H4 (cell line): ENCODE measurements around the gene AGAP3. TPM values are rescaled to one million over a fixed set of nuclear protein-coding genes. Genes with fewer than 3 reads are reported as not detected.

Experiments used
- DNase-seq: peaks from one replicate; pipeline ENCODE4 v3.0.0-alpha.2; 2015; ENCODE audit warnings: low spot score
- total RNA-seq: library from RNA; depleted of rRNA; stranded (reverse); fragments of >200 nt; shearing (Covaris generic); gene quantifications from 2 replicates; pipeline ENCODE4 v1.2.3, GENCODE V29; 2014

The AGAP3 gene
- total RNA-seq, 1 experiment from 2014 or later, result 26.1 TPM

- DNase-seq, result no peak
Observed at GRCh38 chr7:151135866-151136843, 49.9 kb downstream of the AGAP3 start.

- DNase-seq, result no peak
Observed at GRCh38 chr7:151137076-151137675, 50.9 kb downstream of the AGAP3 start.

- DNase-seq, result no peak
Observed at GRCh38 chr7:151137791-151138152, 51.5 kb downstream of the AGAP3 start.

- DNase-seq, result no peak
Observed at GRCh38 chr7:151138153-151138851, 52.0 kb downstream of the AGAP3 start.

GRCh38 chr7:151139071-151139790 lies 53.0 kb downstream of the AGAP3 start:
- DNase-seq, result no peak

GRCh38 chr7:151139791-151140190 lies 53.5 kb downstream of the AGAP3 start:
- DNase-seq, result no peak

- no peak for DNase-seq
Observed at GRCh38 chr7:151140826-151141225, 54.6 kb downstream of the AGAP3 start.

GRCh38 chr7:151141311-151141854 lies 55.1 kb downstream of the AGAP3 start:
- no peak for DNase-seq

GRCh38 chr7:151141855-151142685 lies 55.8 kb downstream of the AGAP3 start:
- DNase-seq, result no peak

- no peak for DNase-seq
Observed at GRCh38 chr7:151142686-151143040, 56.4 kb downstream of the AGAP3 start.

- DNase-seq, result no peak
Observed at GRCh38 chr7:151143261-151144015, 57.2 kb downstream of the AGAP3 start.

- no peak for DNase-seq
Observed at GRCh38 chr7:151144387-151144786, 58.1 kb downstream of the AGAP3 start.

GRCh38 chr7:151146761-151147160 lies 60.5 kb downstream of the AGAP3 start:
- DNase-seq, result no peak

GRCh38 chr7:151148319-151149259 lies 62.3 kb downstream of the AGAP3 start:
- no peak for DNase-seq

GRCh38 chr7:151150388-151150787 lies 64.1 kb downstream of the AGAP3 start:
- DNase-seq, result no peak

GRCh38 chr7:151152643-151153513 lies 66.6 kb downstream of the AGAP3 start:
- no peak for DNase-seq

GRCh38 chr7:151157645-151158329 lies 71.5 kb downstream of the AGAP3 start:
- no peak for DNase-seq
